PFSK-1 (cell line): Measurements from ENCODE around the gene CMIP.

Experiments used
- FOXP2 ChIP-seq: optimal IDR thresholded peaks from 2 replicates; pipeline ENCODE3; 2011; ENCODE audit warnings: borderline replicate concordance, control low read depth, inconsistent platforms; ENCODE audit not compliant: insufficient read depth; ENCODE audit errors: extremely low read length, extremely low read depth
- POLR2AphosphoS5 ChIP-seq: IDR thresholded peaks from 2 replicates; pipeline ENCODE4 v1.6.1; 2012; ENCODE audit warnings: low read depth, mild to moderate bottlenecking, control low read depth, low read length, moderate library complexity
- REST ChIP-seq, 2 experiments: IDR thresholded peaks; 2 replicates each; pipeline versions ENCODE4 v1.6.1 to v1.8.0; 2011 to 2012; ENCODE audit warnings: low read depth in 2 of 2, low read length in 2 of 2, control low read depth in 1 of 2, inconsistent platforms in 1 of 2, mild to moderate bottlenecking in 1 of 2, moderate library complexity in 1 of 2; ENCODE audit not compliant: insufficient read depth in 1 of 2
- SIN3A ChIP-seq: IDR thresholded peaks from 2 replicates; pipeline ENCODE4 v1.6.1; 2012; ENCODE audit warnings: mild to moderate bottlenecking, low read length, moderate library complexity, borderline replicate concordance; ENCODE audit not compliant: insufficient read depth
- TAF1 ChIP-seq: IDR thresholded peaks from 2 replicates; pipeline ENCODE4 v1.6.1; 2012; ENCODE audit warnings: low read length, control low read depth, borderline replicate concordance; ENCODE audit not compliant: insufficient read depth

GRCh38 chr16:81607805-81608522, 163.4 kb downstream of the CMIP start:
- TF ChIP-seq TAF1 (no peak), POLR2AphosphoS5 (no peak), REST (IDR thresholded peaks at IDR 0.05; ENCODE audit: insufficient read depth in 1 of 2, low read depth in 2 of 2, low read length in 2 of 2) (no peak), SIN3A (no peak), FOXP2 (no peak)
